BLaER1 treated with 17β-estradiol and CSF1 and Interleukin-3, amounts not matched to agents 10 nM and 100 nM (cell line): ENCODE results near the gene BIN2.
A peak's percentile ranks its signal among the peaks of the same experiment; 100 is the strongest.

ENCODE experiments used
- H3K27ac ChIP-seq, 11 experiments: shearing (Covaris generic); formaldehyde crosslinking; 2 replicates each; pipeline ENCODE4 v1.8.1; 2022
- H3K27me3 ChIP-seq, 11 experiments: shearing (Covaris generic); formaldehyde crosslinking; 2 replicates each; pipeline ENCODE4 v1.8.1; 2022
- H3K36me3 ChIP-seq, 11 experiments: shearing (Covaris generic); formaldehyde crosslinking; 2 replicates each; pipeline ENCODE4 v1.8.1; 2022
- H3K4me1 ChIP-seq, 10 experiments: shearing (Covaris generic); formaldehyde crosslinking; 2 replicates each; pipeline ENCODE4 v1.8.1; 2022
- H3K4me2 ChIP-seq, 11 experiments: shearing (Covaris generic); formaldehyde crosslinking; 2 replicates each; pipeline ENCODE4 v1.8.1; 2022
- H3K4me3 ChIP-seq, 10 experiments: shearing (Covaris generic); formaldehyde crosslinking; 2 replicates each; pipeline ENCODE4 v1.8.1; 2022
- H3K9ac ChIP-seq, 11 experiments: shearing (Covaris generic); formaldehyde crosslinking; 2 replicates each; pipeline ENCODE4 v1.8.1; 2022
- H3K9me3 ChIP-seq, 11 experiments: shearing (Covaris generic); formaldehyde crosslinking; replicated peaks in 1 of 11; 2 replicates each; pipeline ENCODE4 v1.8.1; 2022
- H4K20me1 ChIP-seq, 11 experiments: shearing (Covaris generic); formaldehyde crosslinking; 2 replicates each; pipeline ENCODE4 v1.8.1; 2022
- Cebpa-rat ChIP-seq, 11 experiments: shearing (Covaris generic); IDR thresholded peaks; 2 replicates each; pipeline ENCODE4 v1.8.1; 2022

The BIN2 gene

DNA sequence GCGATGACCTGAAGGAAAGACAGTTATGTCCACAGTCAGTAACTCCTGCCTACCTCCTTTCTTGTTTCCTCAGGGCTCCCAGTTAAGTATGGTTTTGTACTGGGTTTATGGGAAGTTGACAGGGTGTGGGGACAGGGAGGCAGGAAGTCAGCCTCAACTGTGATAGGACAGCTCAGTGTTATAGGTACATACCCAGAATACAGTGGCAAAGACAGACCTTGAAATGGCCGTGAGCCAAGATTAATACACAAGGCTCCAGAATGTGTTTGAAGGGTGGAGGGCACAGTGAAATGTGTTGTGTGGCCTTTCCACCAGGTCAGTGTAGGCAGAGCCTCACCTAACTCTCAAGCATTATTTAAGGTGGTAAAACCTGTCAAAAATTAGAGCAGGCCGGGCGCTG is 4.6 kb upstream of the BIN2 start:
- no peak for TF ChIP-seq Cebpa-rat (IDR thresholded peaks at IDR 0.05)
- peak overlapping the region in 10 of 11 experiments; percentile 12 to 88 (median 76); a peak in 12 of 22 replicates for H3K9ac ChIP-seq
- no peaks in the 10 kb centered on the region for H3K36me3 ChIP-seq
- H3K4me3 ChIP-seq = peak overlapping the region in 4 of 10 experiments; percentile 37 to 65 (median 54); a peak in 5 of 20 replicates
- peak overlapping the region; percentile 87 to 99 (median 98); a peak in 20 of 22 replicates for H3K27ac ChIP-seq
- H3K27me3 ChIP-seq = no peaks in the 10 kb centered on the region
- H4K20me1 ChIP-seq = peaks cover 0 to 2% (median 0%) of the 10 kb centered on the region in 11 experiments; a peak in 1 of 22 replicates
- peak overlapping the region; percentile 75 to 98 (median 94) for H3K4me2 ChIP-seq
- peaks cover 0 to 6% (median 0%) of the 10 kb centered on the region in 11 experiments; a peak in 6 of 22 replicates for H3K9me3 ChIP-seq
- H3K4me1 ChIP-seq = peaks cover 66 to 97% (median 85%) of the 10 kb centered on the region in 10 experiments

DNA sequence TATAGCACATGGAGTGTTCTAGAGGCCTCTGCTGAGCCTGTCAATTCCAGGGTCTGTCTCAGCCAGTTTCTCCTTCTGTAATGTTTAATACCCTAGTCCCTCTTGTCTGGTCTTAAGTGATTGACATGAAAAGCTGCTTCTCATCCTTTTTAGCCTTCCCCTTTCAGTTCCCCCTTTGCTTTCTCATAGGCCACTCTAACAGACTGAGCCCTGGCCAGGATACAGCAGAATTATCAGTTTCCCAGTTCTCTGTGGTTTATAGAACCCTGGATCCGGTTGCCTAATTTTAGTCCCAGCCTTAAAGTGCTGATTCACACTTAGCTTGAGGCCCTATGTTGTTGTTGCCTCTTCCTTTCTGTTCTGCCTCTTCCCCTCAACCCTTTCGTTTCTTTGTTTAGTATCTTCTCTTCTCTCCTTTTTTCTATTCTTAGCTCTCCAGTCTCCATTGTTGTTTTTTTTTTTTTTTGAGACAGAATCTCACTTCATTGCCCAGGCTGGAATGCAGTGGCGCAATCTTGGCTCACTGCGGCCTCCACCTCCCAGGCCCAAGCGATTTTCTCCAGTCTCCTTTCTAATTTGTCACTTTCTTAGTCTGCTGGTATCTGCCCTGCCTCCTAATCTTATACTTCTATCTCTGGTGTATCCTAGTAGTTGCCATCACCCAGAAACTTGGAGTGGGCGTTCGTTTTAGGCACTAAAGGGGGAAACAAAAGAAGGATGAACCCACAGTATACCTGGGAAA is 2.9 kb upstream of the BIN2 start:
- Histone ChIP-seq H3K9ac (peak overlapping the region; percentile 76 to 88 (median 85)), H3K27me3 (peaks cover 0 to 4% (median 0%) of the 10 kb centered on the region in 11 experiments; a peak in 1 of 22 replicates), H3K27ac (peak overlapping the region; percentile 87 to 99 (median 98)), H3K4me3 (peak overlapping the region in 7 of 10 experiments; percentile 6 to 49 (median 26); a peak in 11 of 20 replicates), H3K9me3 (peaks cover 0 to 6% (median 0%) of the 10 kb centered on the region in 11 experiments; a peak in 6 of 22 replicates), H3K36me3 (peaks cover 0 to 8% (median 0%) of the 10 kb centered on the region in 11 experiments; a peak in 2 of 22 replicates), H4K20me1 (peaks cover 0 to 3% (median 0%) of the 10 kb centered on the region in 11 experiments; a peak in 3 of 22 replicates), H3K4me2 (peak overlapping the region; percentile 76 to 98 (median 96)), H3K4me1 (peaks cover 83 to 97% (median 93%) of the 10 kb centered on the region in 10 experiments)
- peak; percentile 39 to 94 (median 88); a peak in 19 of 22 replicates for TF ChIP-seq Cebpa-rat (IDR thresholded peaks at IDR 0.05)

DNA sequence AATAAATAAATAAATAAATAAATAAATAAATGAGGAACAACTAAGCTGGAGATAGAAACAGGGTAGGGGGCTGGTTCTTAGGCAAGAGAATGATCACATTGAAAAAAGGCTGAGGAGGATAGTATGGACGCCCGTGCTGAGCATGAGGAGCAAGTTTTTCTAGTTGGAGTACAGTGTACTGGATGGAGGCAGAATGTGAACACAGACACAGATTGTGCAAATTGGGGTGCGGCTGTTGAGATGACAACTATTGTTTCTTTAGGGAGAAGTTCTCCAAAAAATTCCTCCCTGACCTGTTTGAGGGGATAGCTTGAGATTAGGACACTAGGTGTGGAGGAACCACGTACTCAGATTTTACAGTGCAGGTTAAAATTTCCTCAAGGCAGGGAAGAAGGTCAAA is 979 bp upstream of the BIN2 start:
- peaks cover 0 to 11% (median 0%) of the 10 kb centered on the region in 11 experiments; a peak in 2 of 22 replicates for H3K36me3 ChIP-seq
- peak overlapping the region in 9 of 11 experiments; percentile 0 to 88 (median 85); a peak in 12 of 22 replicates for H3K9ac ChIP-seq

DNA sequence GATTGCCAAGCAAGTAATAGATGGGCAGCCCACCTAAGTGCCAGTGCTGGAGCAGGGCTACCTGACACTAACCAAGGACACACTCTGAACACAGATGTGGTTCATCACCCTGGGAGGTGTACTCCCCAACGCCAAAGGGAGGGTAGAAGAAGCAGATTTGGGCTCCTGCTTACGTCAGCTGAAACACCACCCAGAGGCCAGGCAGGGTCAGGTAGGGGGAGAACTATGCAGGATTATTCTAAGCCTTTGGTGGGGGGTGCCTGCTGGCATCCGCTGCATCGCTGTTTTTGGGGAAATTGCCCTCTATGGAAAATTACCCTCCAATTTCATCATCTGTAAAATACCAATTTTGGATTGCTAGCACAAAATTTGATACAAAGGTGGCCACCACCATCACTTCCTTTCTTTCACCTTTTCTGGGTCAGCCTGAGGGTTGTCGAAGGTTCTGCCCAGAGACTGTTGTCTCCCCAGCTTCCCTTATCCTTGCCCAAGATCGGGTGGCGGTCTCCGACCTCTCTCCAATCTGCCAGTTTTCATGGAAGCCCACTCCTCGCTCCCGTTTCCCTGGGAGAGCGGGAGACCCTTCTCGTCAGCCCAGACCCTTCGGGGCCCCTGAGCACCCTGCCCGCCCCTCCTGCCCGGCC is 535 bp downstream of the BIN2 start:
- Histone ChIP-seq H3K4me1 (peaks cover 90 to 99% (median 96%) of the 10 kb centered on the region in 10 experiments), H3K9me3 (peaks cover 0 to 6% (median 0%) of the 10 kb centered on the region in 11 experiments; a peak in 6 of 22 replicates), H3K4me3 (peak overlapping the region; percentile 29 to 79 (median 60); a peak in 19 of 20 replicates), H3K27me3 (peaks cover 0 to 4% (median 0%) of the 10 kb centered on the region in 11 experiments; a peak in 1 of 22 replicates), H3K36me3 (peaks cover 0 to 14% (median 0%) of the 10 kb centered on the region in 11 experiments; a peak in 5 of 22 replicates), H3K9ac (peak overlapping the region; percentile 64 to 98 (median 87); a peak in 20 of 22 replicates), H3K4me2 (peak overlapping the region; percentile 76 to 98 (median 96)), H4K20me1 (peaks cover 0 to 27% (median 0%) of the 10 kb centered on the region in 11 experiments; a peak in 6 of 22 replicates), H3K27ac (peak overlapping the region; percentile 90 to 99 (median 98))
- TF ChIP-seq Cebpa-rat (IDR thresholded peaks at IDR 0.05) = no peak

More for the DNA sequence above, 979 bp upstream of the BIN2 start:
- peak overlapping the region; percentile 76 to 98 (median 96) for H3K4me2 ChIP-seq
- no peak for TF ChIP-seq Cebpa-rat (IDR thresholded peaks at IDR 0.05)
- H4K20me1 ChIP-seq = peaks cover 0 to 14% (median 0%) of the 10 kb centered on the region in 11 experiments; a peak in 4 of 22 replicates
- H3K27ac ChIP-seq = peak overlapping the region; percentile 18 to 99 (median 98); a peak in 20 of 22 replicates
- H3K4me1 ChIP-seq = peaks cover 90 to 99% (median 96%) of the 10 kb centered on the region in 10 experiments
- H3K9me3 ChIP-seq = peaks cover 0 to 6% (median 0%) of the 10 kb centered on the region in 11 experiments; a peak in 6 of 22 replicates
- peak overlapping the region in 3 of 10 experiments; percentile 70 to 79 (median 78); a peak in 4 of 20 replicates for H3K4me3 ChIP-seq
- peaks cover 0 to 4% (median 0%) of the 10 kb centered on the region in 11 experiments; a peak in 1 of 22 replicates for H3K27me3 ChIP-seq

DNA sequence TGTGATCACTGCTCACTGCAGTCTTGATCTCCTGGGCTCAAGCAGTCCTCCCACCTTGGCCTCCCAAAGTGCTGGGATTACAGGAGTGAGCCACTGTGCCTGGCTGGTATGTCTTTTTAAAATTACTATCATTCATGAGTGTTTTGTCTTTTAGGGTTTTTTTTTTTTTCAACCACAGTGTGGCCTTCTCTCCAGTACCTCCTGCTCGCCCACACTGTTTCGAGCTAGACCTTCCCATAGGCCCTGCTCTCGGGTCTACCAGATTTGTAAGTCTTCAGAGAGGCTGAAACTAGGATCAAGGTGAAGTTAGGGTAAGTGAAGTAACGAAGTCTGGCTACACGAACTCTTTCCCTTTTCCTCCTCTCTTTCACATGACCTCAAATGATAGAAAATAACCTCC is 1.5 kb downstream of the BIN2 start:
- Histone ChIP-seq H3K27me3 (peaks cover 0 to 4% (median 0%) of the 10 kb centered on the region in 11 experiments; a peak in 1 of 22 replicates), H3K36me3 (peaks cover 0 to 23% (median 0%) of the 10 kb centered on the region in 11 experiments; a peak in 8 of 22 replicates), H3K4me1 (peaks cover 88 to 97% (median 94%) of the 10 kb centered on the region in 10 experiments), H3K9ac (peak overlapping the region in 10 of 11 experiments; percentile 2 to 98 (median 86); a peak in 16 of 22 replicates), H3K4me2 (peak overlapping the region; percentile 76 to 98 (median 96)), H3K4me3 (peak overlapping the region in 7 of 10 experiments; percentile 54 to 79 (median 70); a peak in 13 of 20 replicates), H4K20me1 (peaks cover 0 to 37% (median 0%) of the 10 kb centered on the region in 11 experiments; a peak in 6 of 22 replicates), H3K9me3 (peaks cover 0 to 12% (median 0%) of the 10 kb centered on the region in 11 experiments; a peak in 6 of 22 replicates), H3K27ac (peak overlapping the region; percentile 1 to 99 (median 98); a peak in 18 of 22 replicates)
- no peak for TF ChIP-seq Cebpa-rat (IDR thresholded peaks at IDR 0.05)

DNA sequence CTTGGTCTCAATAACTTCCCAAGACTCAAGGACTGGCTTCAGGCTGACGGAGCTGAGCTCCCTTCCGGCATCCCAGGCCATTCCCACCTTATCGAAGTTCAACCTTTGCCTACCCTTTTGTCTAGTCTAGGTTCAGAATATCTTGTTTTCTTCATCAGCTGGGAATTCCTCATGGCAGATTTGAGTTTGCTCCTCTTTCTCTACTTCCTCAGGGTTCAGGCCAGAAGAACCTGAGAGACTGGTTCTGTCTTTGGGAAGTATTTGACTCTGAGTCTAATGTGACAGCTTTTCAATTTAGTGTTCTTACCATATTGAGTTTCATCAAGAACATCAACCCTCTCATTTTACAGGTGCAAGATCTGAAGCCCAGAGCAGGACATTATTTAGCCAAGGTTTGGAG is 2.1 kb downstream of the BIN2 start:
- Histone ChIP-seq H3K4me1 (peaks cover 83 to 97% (median 89%) of the 10 kb centered on the region in 10 experiments), H3K4me2 (peak overlapping the region; percentile 76 to 98 (median 96)), H3K27me3 (peaks cover 0 to 4% (median 0%) of the 10 kb centered on the region in 11 experiments; a peak in 1 of 22 replicates), H3K9ac (peak overlapping the region in 7 of 11 experiments; percentile 3 to 98 (median 88); a peak in 10 of 22 replicates), H3K9me3 (peaks cover 0 to 14% (median 0%) of the 10 kb centered on the region in 11 experiments; a peak in 6 of 22 replicates), H3K36me3 (peaks cover 0 to 29% (median 0%) of the 10 kb centered on the region in 11 experiments; a peak in 8 of 22 replicates), H3K27ac (peak overlapping the region in 10 of 11 experiments; percentile 2 to 99 (median 94); a peak in 13 of 22 replicates), H4K20me1 (peaks cover 0 to 43% (median 0%) of the 10 kb centered on the region in 11 experiments; a peak in 6 of 22 replicates), H3K4me3 (peak overlapping the region in 6 of 10 experiments; percentile 58 to 79 (median 71); a peak in 11 of 20 replicates)
- no peak for TF ChIP-seq Cebpa-rat (IDR thresholded peaks at IDR 0.05)

DNA sequence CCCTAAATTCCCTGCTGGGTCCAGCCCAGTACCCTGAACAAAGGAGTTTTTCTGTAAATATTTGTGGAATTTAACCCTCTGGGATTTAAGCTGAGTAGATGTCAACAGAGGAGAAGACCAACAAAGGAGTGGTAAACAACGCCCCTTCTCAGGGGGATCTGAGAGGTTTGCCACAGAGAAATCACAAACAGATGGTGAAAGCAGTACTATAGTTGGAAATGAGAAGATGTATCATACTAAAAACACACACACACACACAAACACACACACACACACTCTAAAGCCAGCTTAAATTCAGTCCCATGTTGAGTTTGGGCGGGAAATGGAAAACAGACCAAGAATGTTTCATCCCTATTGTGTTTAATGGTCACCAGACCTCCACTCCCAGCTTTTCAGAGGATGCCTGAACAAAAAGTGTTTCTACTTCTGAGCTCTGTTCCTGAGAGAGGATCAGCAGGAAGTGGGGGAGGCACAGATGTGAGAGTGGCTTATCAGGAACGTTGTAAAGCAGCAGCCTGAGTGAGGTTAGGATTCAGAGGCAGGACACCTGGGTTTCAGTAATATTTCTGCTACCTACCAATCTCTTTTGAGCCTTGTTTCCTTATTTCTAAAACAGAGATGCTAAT is 3.2 kb downstream of the BIN2 start:
- no peak for TF ChIP-seq Cebpa-rat (IDR thresholded peaks at IDR 0.05)
- H3K4me1 ChIP-seq = peaks cover 75 to 90% (median 80%) of the 10 kb centered on the region in 10 experiments

More for the DNA sequence above, 3.2 kb downstream of the BIN2 start:
- peak overlapping the region; percentile 76 to 98 (median 96) for H3K4me2 ChIP-seq
- peak overlapping the region; percentile 21 to 88 (median 56); a peak in 15 of 22 replicates for H3K9ac ChIP-seq
- H3K36me3 ChIP-seq = peaks cover 0 to 40% (median 0%) of the 10 kb centered on the region in 11 experiments; a peak in 8 of 22 replicates
- H3K4me3 ChIP-seq = peak overlapping the region in 4 of 10 experiments; percentile 58 to 79 (median 75); a peak in 9 of 20 replicates
- H3K27me3 ChIP-seq = peaks cover 0 to 4% (median 0%) of the 10 kb centered on the region in 11 experiments; a peak in 1 of 22 replicates
- H4K20me1 ChIP-seq = peaks cover 0 to 53% (median 0%) of the 10 kb centered on the region in 11 experiments; a peak in 6 of 22 replicates
- peak overlapping the region in 9 of 11 experiments; percentile 40 to 99 (median 80); a peak in 17 of 22 replicates for H3K27ac ChIP-seq
- peaks cover 0 to 14% (median 0%) of the 10 kb centered on the region in 11 experiments; a peak in 6 of 22 replicates for H3K9me3 ChIP-seq
